GM23338 (cell line): ENCODE results near the gene FBXO31. TPM values are rescaled to one million over a fixed set of nuclear protein-coding genes. Genes with fewer than 3 reads are reported as not detected.
A peak's percentile ranks its signal among the peaks of the same experiment; 100 is the strongest.

Source experiments
- ATAC-seq: fragments of 200-7000 bp; cut with Tn5 transposase; 3 replicates; pipeline ENCODE4 v1.9.1; 2020
- DNase-seq: peaks from one replicate; pipeline ENCODE4 v3.0.0-alpha.2; 2015; ENCODE audit warnings: low spot score
- H2AFZ ChIP-seq: fragments of 200-600 bp; sonication (generic); 2 replicates; pipeline ENCODE4 v1.8.0; 2016; ENCODE audit warnings: antibody characterized with exemption, mild to moderate bottlenecking, moderate library complexity
- H3F3A ChIP-seq: fragments of 200-600 bp; sonication (generic); replicated peaks from 2 replicates; pipeline ENCODE4 v1.8.0; 2017; ENCODE audit warnings: antibody characterized with exemption, mixed run types, low read depth
- H3K27ac ChIP-seq: fragments of 200-600 bp; sonication (generic); 2 replicates; pipeline ENCODE4 v1.6.1; 2016; ENCODE audit warnings: low read depth
- H3K27me3 ChIP-seq: fragments of 200-600 bp; sonication (generic); 2 replicates; pipeline ENCODE4 v1.8.0; 2016; ENCODE audit warnings: mild to moderate bottlenecking, mixed run types, moderate library complexity; ENCODE audit not compliant: insufficient read depth
- H3K36me3 ChIP-seq: fragments of 200-600 bp; sonication (generic); 2 replicates; pipeline ENCODE4 v1.8.0; 2016; ENCODE audit warnings: mild to moderate bottlenecking; ENCODE audit not compliant: insufficient read depth
- H3K4me1 ChIP-seq: fragments of 200-600 bp; sonication (generic); 2 replicates; pipeline ENCODE4 v1.8.0; 2016; ENCODE audit warnings: mild to moderate bottlenecking, moderate library complexity; ENCODE audit not compliant: insufficient read depth
- H3K4me2 ChIP-seq: fragments of 200-600 bp; sonication (generic); 2 replicates; pipeline ENCODE4 v1.7.1; 2017; ENCODE audit warnings: mixed run types
- H3K4me3 ChIP-seq: fragments of 200-600 bp; sonication (generic); 2 replicates; pipeline ENCODE4 v1.6.1; 2016; ENCODE audit warnings: mixed run types
- H3K79me2 ChIP-seq: fragments of 200-600 bp; sonication (generic); replicated peaks from 2 replicates; pipeline ENCODE4 v1.8.0; 2017; ENCODE audit warnings: mild to moderate bottlenecking; ENCODE audit not compliant: insufficient read depth
- H3K9me2 ChIP-seq: fragments of 200-600 bp; sonication (generic); 2 replicates; pipeline ENCODE4 v1.8.0; 2017; ENCODE audit not compliant: insufficient read depth
- H4K20me1 ChIP-seq: fragments of 200-600 bp; sonication (generic); replicated peaks from 2 replicates; pipeline ENCODE4 v1.8.0; 2017; ENCODE audit warnings: mild to moderate bottlenecking; ENCODE audit not compliant: insufficient read depth
- H3K27ac Mint-ChIP-seq: 2 replicates; pipeline ENCODE4 v1.8.0; 2020; ENCODE audit warnings: inconsistent platforms, mild to moderate bottlenecking, moderate library complexity, mixed read lengths
- H3K27me3 Mint-ChIP-seq: 3 replicates; pipeline ENCODE4 v1.8.0; 2022; ENCODE audit warnings: low read depth, mild to moderate bottlenecking, moderate library complexity, mixed read lengths, inconsistent platforms; ENCODE audit not compliant: insufficient read depth, poor library complexity
- H3K36me3 Mint-ChIP-seq: 3 replicates; pipeline ENCODE4 v1.8.0; 2021; ENCODE audit warnings: low read depth, mild to moderate bottlenecking, inconsistent platforms, moderate library complexity, mixed read lengths
- H3K4me1 Mint-ChIP-seq: 3 replicates; pipeline ENCODE4 v1.8.0; 2020; ENCODE audit warnings: mild to moderate bottlenecking, inconsistent platforms, mixed read lengths
- H3K4me3 Mint-ChIP-seq: 3 replicates; pipeline ENCODE4 v1.8.0; 2021; ENCODE audit warnings: moderate library complexity, mild to moderate bottlenecking, inconsistent platforms, mixed read lengths
- H3K9me3 Mint-ChIP-seq: 3 replicates; pipeline ENCODE4 v1.8.0; 2020; ENCODE audit warnings: moderate library complexity, mild to moderate bottlenecking, inconsistent platforms, mixed read lengths
- CREB1 ChIP-seq: fragments of 250-450 bp; sonication (Bioruptor Pico); IDR thresholded peaks from 2 replicates; pipeline ENCODE4 v1.5.0; 2020; ENCODE audit warnings: low read depth, mild to moderate bottlenecking, moderate library complexity
- EZH2 ChIP-seq: fragments of 200-600 bp; sonication (generic); IDR thresholded peaks from one replicate; pipeline ENCODE4 v1.8.0; 2017; ENCODE audit warnings: antibody characterized with exemption, mild to moderate bottlenecking, low read depth; ENCODE audit not compliant: unreplicated experiment
- EZH2phosphoT487 ChIP-seq: fragments of 200-600 bp; sonication (generic); IDR thresholded peaks from one replicate; pipeline ENCODE4 v1.8.1; 2018; ENCODE audit warnings: antibody characterized with exemption; ENCODE audit not compliant: unreplicated experiment
- ZNF114 ChIP-seq: fragments of 250-450 bp; sonication (Bioruptor Pico); IDR thresholded peaks from 2 replicates; pipeline ENCODE4 v1.5.0; 2020; ENCODE audit warnings: mild to moderate bottlenecking, moderate library complexity
- polyA plus RNA-seq: library from polyadenylated mRNA; unstranded; fragments of >200 nt; fragmentation: Nextera tagmentation; extraction: Ambion mirVana; gene quantifications from 2 replicates; pipeline ENCODE4 v1.2.1, GENCODE V29; 2016
- total RNA-seq: library from RNA; depleted of rRNA; stranded (reverse); fragments of >200 nt; shearing (Covaris generic); gene quantifications from 2 replicates; pipeline ENCODE4 v1.2.3, GENCODE V29; 2014
- TF ChIP-seq, protein P1 (sequence below): fragments of 250-450 bp; sonication (Bioruptor Pico); IDR thresholded peaks from 2 replicates; pipeline ENCODE4 v1.5.0; 2020; ENCODE audit warnings: mild to moderate bottlenecking, moderate library complexity
- TF ChIP-seq, protein P2 (sequence below), 2 experiments: fragments of 200-600 bp in 1 of 2; sonication (generic) in 1 of 2; conservative IDR thresholded peaks; 2 replicates each; pipeline versions ENCODE4 v1.5.1 to v1.6.1; 2016 to 2017; ENCODE audit warnings: antibody characterized with exemption in 2 of 2, low read depth in 2 of 2, mild to moderate bottlenecking in 2 of 2, moderate library complexity in 1 of 2
- TF ChIP-seq, protein P3 (sequence below): IDR thresholded peaks from one replicate; pipeline ENCODE4 v1.6.1; 2018; ENCODE audit warnings: antibody characterized with exemption; ENCODE audit not compliant: unreplicated experiment

The FBXO31 gene
- total and polyA plus RNA-seq, 2 experiments from 2014 or later: 7.0 to 23.8 TPM

DNA sequence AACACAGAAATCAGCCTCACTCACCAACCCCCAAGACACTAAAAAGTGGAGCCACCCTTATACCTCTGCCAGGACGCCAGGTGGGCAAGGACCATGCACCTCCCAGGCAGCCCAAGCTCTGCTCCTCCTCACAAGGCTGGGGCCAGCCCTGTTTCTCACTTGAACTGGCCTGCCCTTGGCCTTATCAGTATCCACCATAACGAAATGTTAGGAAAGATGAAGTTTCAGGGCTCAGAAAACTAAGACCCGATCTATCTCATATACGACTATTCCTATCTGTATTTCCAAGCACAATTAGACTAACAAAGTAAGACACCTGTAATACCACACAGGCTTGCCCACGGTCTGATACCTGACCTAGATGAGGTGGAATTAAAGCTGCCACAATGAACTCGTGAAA lies 6.9 kb downstream of the FBXO31 start:
- no peak overlapping the region; the same call in 1 of the 2 replicates for H3K27ac Mint-ChIP-seq
- TF ChIP-seq EZH2 (no peak), CREB1 (no peak), EZH2phosphoT487 (no peak), ZNF114 (CRISPR knock-in tag) (no peak)
- TF ChIP-seq, protein P1, sequence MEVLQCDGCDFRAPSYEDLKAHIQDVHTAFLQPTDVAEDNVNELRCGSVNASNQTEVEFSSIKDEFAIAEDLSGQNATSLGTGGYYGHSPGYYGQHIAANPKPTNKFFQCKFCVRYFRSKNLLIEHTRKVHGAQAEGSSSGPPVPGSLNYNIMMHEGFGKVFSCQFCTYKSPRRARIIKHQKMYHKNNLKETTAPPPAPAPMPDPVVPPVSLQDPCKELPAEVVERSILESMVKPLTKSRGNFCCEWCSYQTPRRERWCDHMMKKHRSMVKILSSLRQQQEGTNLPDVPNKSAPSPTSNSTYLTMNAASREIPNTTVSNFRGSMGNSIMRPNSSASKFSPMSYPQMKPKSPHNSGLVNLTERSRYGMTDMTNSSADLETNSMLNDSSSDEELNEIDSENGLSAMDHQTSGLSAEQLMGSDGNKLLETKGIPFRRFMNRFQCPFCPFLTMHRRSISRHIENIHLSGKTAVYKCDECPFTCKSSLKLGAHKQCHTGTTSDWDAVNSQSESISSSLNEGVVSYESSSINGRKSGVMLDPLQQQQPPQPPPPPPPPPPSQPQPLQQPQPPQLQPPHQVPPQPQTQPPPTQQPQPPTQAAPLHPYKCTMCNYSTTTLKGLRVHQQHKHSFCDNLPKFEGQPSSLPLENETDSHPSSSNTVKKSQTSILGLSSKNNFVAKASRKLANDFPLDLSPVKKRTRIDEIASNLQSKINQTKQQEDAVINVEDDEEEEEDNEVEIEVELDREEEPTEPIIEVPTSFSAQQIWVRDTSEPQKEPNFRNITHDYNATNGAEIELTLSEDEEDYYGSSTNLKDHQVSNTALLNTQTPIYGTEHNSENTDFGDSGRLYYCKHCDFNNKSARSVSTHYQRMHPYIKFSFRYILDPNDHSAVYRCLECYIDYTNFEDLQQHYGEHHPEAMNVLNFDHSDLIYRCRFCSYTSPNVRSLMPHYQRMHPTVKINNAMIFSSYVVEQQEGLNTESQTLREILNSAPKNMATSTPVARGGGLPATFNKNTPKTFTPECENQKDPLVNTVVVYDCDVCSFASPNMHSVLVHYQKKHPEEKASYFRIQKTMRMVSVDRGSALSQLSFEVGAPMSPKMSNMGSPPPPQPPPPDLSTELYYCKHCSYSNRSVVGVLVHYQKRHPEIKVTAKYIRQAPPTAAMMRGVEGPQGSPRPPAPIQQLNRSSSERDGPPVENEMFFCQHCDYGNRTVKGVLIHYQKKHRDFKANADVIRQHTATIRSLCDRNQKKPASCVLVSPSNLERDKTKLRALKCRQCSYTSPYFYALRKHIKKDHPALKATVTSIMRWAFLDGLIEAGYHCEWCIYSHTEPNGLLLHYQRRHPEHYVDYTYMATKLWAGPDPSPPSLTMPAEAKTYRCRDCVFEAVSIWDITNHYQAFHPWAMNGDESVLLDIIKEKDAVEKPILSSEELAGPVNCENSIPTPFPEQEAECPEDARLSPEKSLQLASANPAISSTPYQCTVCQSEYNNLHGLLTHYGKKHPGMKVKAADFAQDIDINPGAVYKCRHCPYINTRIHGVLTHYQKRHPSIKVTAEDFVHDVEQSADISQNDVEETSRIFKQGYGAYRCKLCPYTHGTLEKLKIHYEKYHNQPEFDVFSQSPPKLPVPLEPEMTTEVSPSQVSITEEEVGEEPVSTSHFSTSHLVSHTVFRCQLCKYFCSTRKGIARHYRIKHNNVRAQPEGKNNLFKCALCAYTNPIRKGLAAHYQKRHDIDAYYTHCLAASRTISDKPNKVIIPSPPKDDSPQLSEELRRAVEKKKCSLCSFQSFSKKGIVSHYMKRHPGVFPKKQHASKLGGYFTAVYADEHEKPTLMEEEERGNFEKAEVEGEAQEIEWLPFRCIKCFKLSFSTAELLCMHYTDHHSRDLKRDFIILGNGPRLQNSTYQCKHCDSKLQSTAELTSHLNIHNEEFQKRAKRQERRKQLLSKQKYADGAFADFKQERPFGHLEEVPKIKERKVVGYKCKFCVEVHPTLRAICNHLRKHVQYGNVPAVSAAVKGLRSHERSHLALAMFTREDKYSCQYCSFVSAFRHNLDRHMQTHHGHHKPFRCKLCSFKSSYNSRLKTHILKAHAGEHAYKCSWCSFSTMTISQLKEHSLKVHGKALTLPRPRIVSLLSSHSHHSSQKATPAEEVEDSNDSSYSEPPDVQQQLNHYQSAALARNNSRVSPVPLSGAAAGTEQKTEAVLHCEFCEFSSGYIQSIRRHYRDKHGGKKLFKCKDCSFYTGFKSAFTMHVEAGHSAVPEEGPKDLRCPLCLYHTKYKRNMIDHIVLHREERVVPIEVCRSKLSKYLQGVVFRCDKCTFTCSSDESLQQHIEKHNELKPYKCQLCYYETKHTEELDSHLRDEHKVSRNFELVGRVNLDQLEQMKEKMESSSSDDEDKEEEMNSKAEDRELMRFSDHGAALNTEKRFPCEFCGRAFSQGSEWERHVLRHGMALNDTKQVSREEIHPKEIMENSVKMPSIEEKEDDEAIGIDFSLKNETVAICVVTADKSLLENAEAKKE (CRISPR knock-in tag): no peak
- TF ChIP-seq, protein P2, sequence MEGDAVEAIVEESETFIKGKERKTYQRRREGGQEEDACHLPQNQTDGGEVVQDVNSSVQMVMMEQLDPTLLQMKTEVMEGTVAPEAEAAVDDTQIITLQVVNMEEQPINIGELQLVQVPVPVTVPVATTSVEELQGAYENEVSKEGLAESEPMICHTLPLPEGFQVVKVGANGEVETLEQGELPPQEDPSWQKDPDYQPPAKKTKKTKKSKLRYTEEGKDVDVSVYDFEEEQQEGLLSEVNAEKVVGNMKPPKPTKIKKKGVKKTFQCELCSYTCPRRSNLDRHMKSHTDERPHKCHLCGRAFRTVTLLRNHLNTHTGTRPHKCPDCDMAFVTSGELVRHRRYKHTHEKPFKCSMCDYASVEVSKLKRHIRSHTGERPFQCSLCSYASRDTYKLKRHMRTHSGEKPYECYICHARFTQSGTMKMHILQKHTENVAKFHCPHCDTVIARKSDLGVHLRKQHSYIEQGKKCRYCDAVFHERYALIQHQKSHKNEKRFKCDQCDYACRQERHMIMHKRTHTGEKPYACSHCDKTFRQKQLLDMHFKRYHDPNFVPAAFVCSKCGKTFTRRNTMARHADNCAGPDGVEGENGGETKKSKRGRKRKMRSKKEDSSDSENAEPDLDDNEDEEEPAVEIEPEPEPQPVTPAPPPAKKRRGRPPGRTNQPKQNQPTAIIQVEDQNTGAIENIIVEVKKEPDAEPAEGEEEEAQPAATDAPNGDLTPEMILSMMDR (conservative IDR thresholded peaks at IDR 0.05; ENCODE audit: low read depth in 2 of 2): no peak
- TF ChIP-seq, protein P3, sequence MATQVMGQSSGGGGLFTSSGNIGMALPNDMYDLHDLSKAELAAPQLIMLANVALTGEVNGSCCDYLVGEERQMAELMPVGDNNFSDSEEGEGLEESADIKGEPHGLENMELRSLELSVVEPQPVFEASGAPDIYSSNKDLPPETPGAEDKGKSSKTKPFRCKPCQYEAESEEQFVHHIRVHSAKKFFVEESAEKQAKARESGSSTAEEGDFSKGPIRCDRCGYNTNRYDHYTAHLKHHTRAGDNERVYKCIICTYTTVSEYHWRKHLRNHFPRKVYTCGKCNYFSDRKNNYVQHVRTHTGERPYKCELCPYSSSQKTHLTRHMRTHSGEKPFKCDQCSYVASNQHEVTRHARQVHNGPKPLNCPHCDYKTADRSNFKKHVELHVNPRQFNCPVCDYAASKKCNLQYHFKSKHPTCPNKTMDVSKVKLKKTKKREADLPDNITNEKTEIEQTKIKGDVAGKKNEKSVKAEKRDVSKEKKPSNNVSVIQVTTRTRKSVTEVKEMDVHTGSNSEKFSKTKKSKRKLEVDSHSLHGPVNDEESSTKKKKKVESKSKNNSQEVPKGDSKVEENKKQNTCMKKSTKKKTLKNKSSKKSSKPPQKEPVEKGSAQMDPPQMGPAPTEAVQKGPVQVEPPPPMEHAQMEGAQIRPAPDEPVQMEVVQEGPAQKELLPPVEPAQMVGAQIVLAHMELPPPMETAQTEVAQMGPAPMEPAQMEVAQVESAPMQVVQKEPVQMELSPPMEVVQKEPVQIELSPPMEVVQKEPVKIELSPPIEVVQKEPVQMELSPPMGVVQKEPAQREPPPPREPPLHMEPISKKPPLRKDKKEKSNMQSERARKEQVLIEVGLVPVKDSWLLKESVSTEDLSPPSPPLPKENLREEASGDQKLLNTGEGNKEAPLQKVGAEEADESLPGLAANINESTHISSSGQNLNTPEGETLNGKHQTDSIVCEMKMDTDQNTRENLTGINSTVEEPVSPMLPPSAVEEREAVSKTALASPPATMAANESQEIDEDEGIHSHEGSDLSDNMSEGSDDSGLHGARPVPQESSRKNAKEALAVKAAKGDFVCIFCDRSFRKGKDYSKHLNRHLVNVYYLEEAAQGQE: no peak
- H3K4me3 Mint-ChIP-seq: no peak overlapping the region
- H3K27me3 ChIP-seq: no peaks in the 10 kb centered on the region
- no peak overlapping the region for H3K4me3 ChIP-seq
- H3K79me2 ChIP-seq: peaks cover 94% of the 10 kb centered on the region
- no peak for ATAC-seq
- H3K4me1 Mint-ChIP-seq: peaks cover 6% of the 10 kb centered on the region; the same call in 1 of the 3 replicates
- H2AFZ ChIP-seq: no peak overlapping the region
- peaks cover 13% of the 10 kb centered on the region; the same call in 2 of the 3 replicates for H3K36me3 Mint-ChIP-seq
- no peaks in the 10 kb centered on the region for H3K4me1 ChIP-seq
- H3K9me3 Mint-ChIP-seq: peaks cover 3% of the 10 kb centered on the region; the same call in 2 of the 3 replicates
- H4K20me1 ChIP-seq: peaks cover 34% of the 10 kb centered on the region
- H3K27me3 Mint-ChIP-seq: no peaks in the 10 kb centered on the region
- H3K4me2 ChIP-seq: no peak overlapping the region
- DNase-seq: no peak
- H3K36me3 ChIP-seq: no peaks in the 10 kb centered on the region; the same call in 1 of the 2 replicates
- no peaks in the 10 kb centered on the region for H3K9me2 ChIP-seq
- H3F3A ChIP-seq: no peaks in the 10 kb centered on the region
- 0 out of 2 replicates have a peak overlapping the region, but pooled peaks have one; percentile 39 for H3K27ac ChIP-seq
